HG03442 (cell line): ENCODE data around the gene AFG3L2.
"Not testable (repeated sequence)": the region's sequence is repeated elsewhere in the genome, so short reads cannot be mapped to it uniquely, and the experiment has no call there.

Source experiments
- ATAC-seq: cut with Tn5 transposase; IDR thresholded peaks from one replicate; pipeline ENCODE4 v1.9.1; 2021; ENCODE audit warnings: mild to moderate bottlenecking, moderate library complexity; ENCODE audit not compliant: unreplicated experiment

Gene AFG3L2

GRCh38 chr18:12376754-12377555, at the start of gene AFG3L2:
AFG3L2 (minus strand) TSS chr18:12377227; CDS start chr18:12377082, 145 bp downstream.
- peak; percentile 87 for ATAC-seq

- no peak for ATAC-seq
Observed at GRCh38 chr18:12424252-12424651, 47.2 kb upstream of the AFG3L2 start.

- no peak for ATAC-seq
Observed at GRCh38 chr18:12423820-12424219, 46.8 kb upstream of the AFG3L2 start.

- ATAC-seq = no peak
Observed at GRCh38 chr18:12423393-12423792, 46.4 kb upstream of the AFG3L2 start.

GRCh38 chr18:12422936-12423335, 45.9 kb upstream of the AFG3L2 start:
- ATAC-seq = no peak

- ATAC-seq = no peak
Observed at GRCh38 chr18:12421732-12422131, 44.7 kb upstream of the AFG3L2 start.

GRCh38 chr18:12420821-12421421, 43.9 kb upstream of the AFG3L2 start:
- no peak for ATAC-seq

- ATAC-seq = no peak
Observed at GRCh38 chr18:12417687-12418086, 40.7 kb upstream of the AFG3L2 start.

- ATAC-seq = no peak
Observed at GRCh38 chr18:12416098-12416729, 39.2 kb upstream of the AFG3L2 start.

- no peak for ATAC-seq
Observed at GRCh38 chr18:12411456-12411855, 34.4 kb upstream of the AFG3L2 start.

- ATAC-seq = not testable (repeated sequence)
Observed at GRCh38 chr18:12410747-12411146, 33.7 kb upstream of the AFG3L2 start.

- no peak for ATAC-seq
Observed at GRCh38 chr18:12410081-12410481, 33.1 kb upstream of the AFG3L2 start.

GRCh38 chr18:12409469-12409868, 32.4 kb upstream of the AFG3L2 start:
- ATAC-seq = no peak

- peak; percentile 21 for ATAC-seq
Observed at GRCh38 chr18:12408247-12408869, 31.3 kb upstream of the AFG3L2 start.

- ATAC-seq = no peak
Observed at GRCh38 chr18:12406371-12407111, 29.5 kb upstream of the AFG3L2 start.

GRCh38 chr18:12405066-12405465, 28.0 kb upstream of the AFG3L2 start:
- ATAC-seq = no peak

- no peak for ATAC-seq
Observed at GRCh38 chr18:12403601-12404506, 26.8 kb upstream of the AFG3L2 start.

GRCh38 chr18:12401881-12402280, 24.9 kb upstream of the AFG3L2 start:
- no peak for ATAC-seq

- no peak for ATAC-seq
Observed at GRCh38 chr18:12399231-12399630, 22.2 kb upstream of the AFG3L2 start.

GRCh38 chr18:12398625-12399024, 21.6 kb upstream of the AFG3L2 start:
- ATAC-seq = no peak
